Brain microvascular endothelial cell (primary cell): Measurements from ENCODE around the gene CHAF1A.

Experiments
- DNase-seq: peaks from one replicate; pipeline ENCODE4 v3.0.0-alpha.2; 2020
- H3K27ac ChIP-seq: fragments of 250-450 bp; sonication (Bioruptor Pico); 2 replicates; pipeline ENCODE4 v1.5.1; 2020; ENCODE audit warnings: mild to moderate bottlenecking, moderate library complexity
- H3K27me3 ChIP-seq: fragments of 250-450 bp; sonication (Bioruptor Pico); replicated peaks from 2 replicates; pipeline ENCODE4 v1.5.1; 2020; ENCODE audit warnings: mild to moderate bottlenecking
- H3K36me3 ChIP-seq: fragments of 250-450 bp; sonication (Bioruptor Pico); replicated peaks from 2 replicates; pipeline ENCODE4 v1.5.1; 2020; ENCODE audit warnings: mild to moderate bottlenecking
- H3K4me3 ChIP-seq: 2 replicates; pipeline ENCODE4 v1.5.1; 2011; ENCODE audit warnings: low read depth, mild to moderate bottlenecking, control low read depth, low read length, moderate library complexity
- CTCF ChIP-seq: IDR thresholded peaks from 2 replicates; pipeline ENCODE4 v1.5.1; 2011; ENCODE audit warnings: low read depth, mild to moderate bottlenecking, moderate library complexity, low read length, control low read depth, inconsistent platforms; ENCODE audit errors: missing control alignments
- in situ Hi-C: cut with HindIII; loops from 2 replicates; pipeline ENCODE4 v1.10.0; 2017; ENCODE audit warnings: low sequenced_read_pairs, low pct_ligation_motif_present

Gene CHAF1A

GRCh38 chr19:4365791-4366665 is 36.4 kb upstream of the CHAF1A start:
- in situ Hi-C loops, result no loop called here
- H3K27me3 ChIP-seq, result no peaks in the 10 kb centered on the region
- peaks cover 59% of the 10 kb centered on the region for H3K36me3 ChIP-seq
- no peak for DNase-seq
- no peak overlapping the region for H3K27ac ChIP-seq
- H3K4me3 ChIP-seq, result no peak overlapping the region
- TF ChIP-seq CTCF, result no peak

DNA sequence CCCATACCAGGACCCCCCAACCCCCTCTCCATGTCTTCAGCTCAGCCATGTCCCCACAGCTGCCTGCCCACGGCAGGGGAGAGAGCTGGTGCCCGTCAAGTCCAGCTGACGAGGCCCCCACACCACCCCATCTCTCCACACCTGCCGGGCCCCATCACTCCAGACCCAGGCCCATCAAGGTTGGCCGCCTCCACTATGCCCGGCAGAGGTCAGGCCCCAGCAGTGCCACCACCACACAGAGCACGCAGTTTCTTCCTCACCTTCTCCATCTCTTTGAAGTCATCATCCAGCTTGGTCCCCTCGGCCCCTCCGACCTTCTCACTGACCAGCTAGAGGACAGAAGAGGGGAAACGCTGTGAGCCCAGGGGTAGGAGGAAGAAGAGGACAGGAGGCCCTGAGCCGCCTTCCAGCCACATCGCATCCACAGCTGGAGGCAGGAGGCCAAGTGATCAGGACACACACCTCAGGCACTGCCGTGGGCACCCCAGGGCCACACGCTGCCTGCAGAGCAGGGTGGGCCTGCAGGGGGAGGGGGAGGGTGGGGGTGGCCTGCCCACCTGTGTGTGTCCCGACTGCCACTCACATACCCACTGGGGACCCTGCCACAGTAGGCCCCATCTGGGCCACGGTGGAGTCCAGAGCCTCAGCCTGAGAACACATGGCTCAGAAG is 35.6 kb upstream of the CHAF1A start:
- in situ Hi-C loops, result no loop called here
- TF ChIP-seq CTCF, result no peak
- H3K36me3 ChIP-seq, result peaks cover 57% of the 10 kb centered on the region

GRCh38 chr19:4367336-4367723 is 35.1 kb upstream of the CHAF1A start:
- no peak overlapping the region for H3K4me3 ChIP-seq
- peaks cover 52% of the 10 kb centered on the region for H3K36me3 ChIP-seq
- TF ChIP-seq CTCF, result no peak
- H3K27me3 ChIP-seq, result no peaks in the 10 kb centered on the region
- no peak overlapping the region for H3K27ac ChIP-seq
- DNase-seq, result no peak
- in situ Hi-C loops, result no loop called here

More for the DNA sequence above, 35.6 kb upstream of the CHAF1A start:
- no peak overlapping the region for H3K27ac ChIP-seq
- no peaks in the 10 kb centered on the region for H3K27me3 ChIP-seq
- H3K4me3 ChIP-seq, result no peak overlapping the region
- no peak for DNase-seq

DNA sequence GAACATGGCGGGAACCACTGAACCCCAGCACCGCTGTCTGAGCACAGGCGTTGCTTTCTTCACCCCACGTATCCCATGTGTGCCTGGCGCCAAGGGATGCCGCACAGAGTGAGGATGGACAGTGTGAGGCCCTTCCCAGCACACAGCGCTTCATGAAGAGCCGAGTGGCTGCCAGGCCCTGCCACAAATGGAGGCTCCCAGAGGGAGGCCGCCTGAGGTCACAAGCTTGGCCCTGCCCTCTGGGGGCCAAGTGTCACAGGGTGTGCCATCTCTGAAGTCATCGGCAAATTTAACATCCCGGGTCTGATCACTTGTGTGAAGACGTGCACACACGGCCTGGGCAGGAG is 34.7 kb upstream of the CHAF1A start:
- TF ChIP-seq CTCF, result no peak
- Histone ChIP-seq H3K27ac (no peak overlapping the region), H3K4me3 (no peak overlapping the region), H3K36me3 (peaks cover 48% of the 10 kb centered on the region), H3K27me3 (no peaks in the 10 kb centered on the region)
- in situ Hi-C loops, result no loop called here
- no peak for DNase-seq

GRCh38 chr19:4368128-4368820 is 34.2 kb upstream of the CHAF1A start:
- no peak overlapping the region for H3K27ac ChIP-seq
- peaks cover 42% of the 10 kb centered on the region for H3K36me3 ChIP-seq
- no peaks in the 10 kb centered on the region for H3K27me3 ChIP-seq
- no peak for DNase-seq
- TF ChIP-seq CTCF, result no peak
- in situ Hi-C loops, result no loop called here
- H3K4me3 ChIP-seq, result no peak overlapping the region
